ENCODE data around the gene PRPF40B. TPM values are rescaled to one million over a fixed set of nuclear protein-coding genes. Genes with fewer than 3 reads are reported as not detected.

The PRPF40B gene
- total and polyA plus RNA-seq, 2 of the 13 experiments (the other 11 are each of a cell fraction or from before 2014, with no cell fraction given): 5.0 to 7.8 TPM

GRCh38 chr12:49622501-49623141 is 740 bp upstream of the PRPF40B start (continued):
- TF ChIP-seq WIZ (CRISPR knock-in tag; IDR thresholded peaks at IDR 0.05) (0 out of 2 replicates have a peak, but pooled peaks have one; percentile 34), MAX (IDR thresholded peaks at IDR 0.05) (peak; percentile 74), HES4 (CRISPR knock-in tag; IDR thresholded peaks at IDR 0.05; ENCODE audit: borderline replicate concordance) (peak; percentile 81; the same call in 1 of the 2 replicates), ZNF205 (CRISPR knock-in tag; IDR thresholded peaks at IDR 0.05) (no peak), ZNF329 (CRISPR knock-in tag; IDR thresholded peaks at IDR 0.05; ENCODE audit: low read depth) (no peak), ZXDC (CRISPR knock-in tag; IDR thresholded peaks at IDR 0.05) (peak; percentile 84; the same call in 1 of the 2 replicates), ZNF331 (CRISPR knock-in tag; IDR thresholded peaks at IDR 0.05) (no peak), RFX5 (IDR thresholded peaks at IDR 0.05; ENCODE audit: low read depth, low read length) (no peak), PLRG1 (conservative IDR thresholded peaks at IDR 0.05) (no peak), DMAP1 (CRISPR knock-in tag; IDR thresholded peaks at IDR 0.05) (peak; percentile 37; the same call in 1 of the 2 replicates), ZNF501 (CRISPR knock-in tag; IDR thresholded peaks at IDR 0.05) (peak; percentile 87), JUNB (CRISPR knock-in tag; IDR thresholded peaks at IDR 0.05; ENCODE audit: borderline replicate concordance) (0 out of 2 replicates have a peak, but pooled peaks have one; percentile 28), ZNF543 (CRISPR knock-in tag; IDR thresholded peaks at IDR 0.05) (no peak), SAP130 (CRISPR knock-in tag; IDR thresholded peaks at IDR 0.05; ENCODE audit: low read depth) (peak; percentile 48), ARNT2 (CRISPR knock-in tag; IDR thresholded peaks at IDR 0.05; ENCODE audit: low read depth) (no peak)
- TF ChIP-seq, protein P1, sequence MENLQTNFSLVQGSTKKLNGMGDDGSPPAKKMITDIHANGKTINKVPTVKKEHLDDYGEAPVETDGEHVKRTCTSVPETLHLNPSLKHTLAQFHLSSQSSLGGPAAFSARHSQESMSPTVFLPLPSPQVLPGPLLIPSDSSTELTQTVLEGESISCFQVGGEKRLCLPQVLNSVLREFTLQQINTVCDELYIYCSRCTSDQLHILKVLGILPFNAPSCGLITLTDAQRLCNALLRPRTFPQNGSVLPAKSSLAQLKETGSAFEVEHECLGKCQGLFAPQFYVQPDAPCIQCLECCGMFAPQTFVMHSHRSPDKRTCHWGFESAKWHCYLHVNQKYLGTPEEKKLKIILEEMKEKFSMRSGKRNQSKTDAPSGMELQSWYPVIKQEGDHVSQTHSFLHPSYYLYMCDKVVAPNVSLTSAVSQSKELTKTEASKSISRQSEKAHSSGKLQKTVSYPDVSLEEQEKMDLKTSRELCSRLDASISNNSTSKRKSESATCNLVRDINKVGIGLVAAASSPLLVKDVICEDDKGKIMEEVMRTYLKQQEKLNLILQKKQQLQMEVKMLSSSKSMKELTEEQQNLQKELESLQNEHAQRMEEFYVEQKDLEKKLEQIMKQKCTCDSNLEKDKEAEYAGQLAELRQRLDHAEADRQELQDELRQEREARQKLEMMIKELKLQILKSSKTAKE (CRISPR knock-in tag; IDR thresholded peaks at IDR 0.05; ENCODE audit: borderline replicate concordance): no peak
- TF ChIP-seq, protein P2, sequence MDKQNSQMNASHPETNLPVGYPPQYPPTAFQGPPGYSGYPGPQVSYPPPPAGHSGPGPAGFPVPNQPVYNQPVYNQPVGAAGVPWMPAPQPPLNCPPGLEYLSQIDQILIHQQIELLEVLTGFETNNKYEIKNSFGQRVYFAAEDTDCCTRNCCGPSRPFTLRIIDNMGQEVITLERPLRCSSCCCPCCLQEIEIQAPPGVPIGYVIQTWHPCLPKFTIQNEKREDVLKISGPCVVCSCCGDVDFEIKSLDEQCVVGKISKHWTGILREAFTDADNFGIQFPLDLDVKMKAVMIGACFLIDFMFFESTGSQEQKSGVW (CRISPR knock-in tag; IDR thresholded peaks at IDR 0.05; ENCODE audit: borderline replicate concordance): 0 out of 2 replicates have a peak, but pooled peaks have one; percentile 54
- TF ChIP-seq, protein P3, sequence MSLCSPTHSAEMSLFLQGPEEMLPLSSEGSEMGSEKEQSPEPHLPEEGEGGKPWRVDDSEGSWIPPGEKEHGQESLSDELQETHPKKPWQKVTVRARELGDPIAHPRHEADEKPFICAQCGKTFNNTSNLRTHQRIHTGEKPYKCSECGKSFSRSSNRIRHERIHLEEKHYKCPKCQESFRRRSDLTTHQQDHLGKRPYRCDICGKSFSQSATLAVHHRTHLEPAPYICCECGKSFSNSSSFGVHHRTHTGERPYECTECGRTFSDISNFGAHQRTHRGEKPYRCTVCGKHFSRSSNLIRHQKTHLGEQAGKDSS (CRISPR knock-in tag; IDR thresholded peaks at IDR 0.05; ENCODE audit: borderline replicate concordance, low read depth): no peak
- TF ChIP-seq, protein P4, sequence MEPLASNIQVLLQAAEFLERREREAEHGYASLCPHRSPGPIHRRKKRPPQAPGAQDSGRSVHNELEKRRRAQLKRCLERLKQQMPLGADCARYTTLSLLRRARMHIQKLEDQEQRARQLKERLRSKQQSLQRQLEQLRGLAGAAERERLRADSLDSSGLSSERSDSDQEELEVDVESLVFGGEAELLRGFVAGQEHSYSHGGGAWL (CRISPR knock-in tag; IDR thresholded peaks at IDR 0.05): 0 out of 2 replicates have a peak, but pooled peaks have one; percentile 4

Measured in HepG2 (cell line).